ENCODE measurements around the gene DNAJB9. TPM values are rescaled to one million over a fixed set of nuclear protein-coding genes. Genes with fewer than 3 reads are reported as not detected.

Gene DNAJB9
- 37.9 and 329 TPM in 2 replicates for total RNA-seq

DNA sequence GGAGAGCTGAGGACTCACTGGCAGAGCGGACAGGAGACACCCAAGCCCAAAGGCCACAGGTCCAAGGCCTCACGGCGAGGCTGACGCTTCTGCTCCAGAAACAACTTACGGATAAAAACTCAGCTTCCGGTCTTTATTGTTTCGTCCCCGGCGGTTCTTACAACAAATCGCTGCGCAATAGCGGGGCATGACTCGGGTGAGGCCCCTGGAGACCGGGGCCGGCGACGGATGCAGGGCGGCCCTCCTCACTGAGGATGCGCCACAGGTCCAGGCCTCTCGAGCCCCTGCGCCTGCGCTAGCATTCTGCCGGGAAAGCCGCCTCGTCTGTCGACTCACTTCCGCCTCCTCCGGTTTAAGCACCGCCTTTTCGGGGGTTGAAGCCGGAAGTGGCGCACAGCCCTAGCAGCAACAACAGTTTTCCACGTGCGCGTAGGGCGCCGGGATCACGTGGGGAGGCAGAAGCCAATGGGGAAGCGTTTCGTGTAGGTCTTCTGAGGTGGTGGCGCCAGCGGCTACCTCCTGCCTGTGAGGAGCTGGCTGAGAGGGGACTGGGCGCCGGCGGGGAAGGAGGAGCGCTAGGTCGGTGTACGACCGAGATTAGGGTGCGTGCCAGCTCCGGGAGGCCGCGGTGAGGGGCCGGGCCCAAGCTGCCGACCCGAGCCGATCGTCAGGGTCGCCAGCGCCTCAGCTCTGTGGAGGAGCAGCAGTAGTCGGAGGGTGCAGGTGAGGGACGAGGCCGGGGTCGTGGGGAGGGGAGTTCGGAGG lies at the start of gene DNAJB9, which contains the start of gene THAP5:
DNAJB9 (plus strand) TSS at position 494 of the 765 bp plus-strand sequence. CDS start 1,853 bp downstream, outside the sequence.
THAP5 (minus strand) TSS at position 326 of the 765 bp plus-strand sequence; CDS start at position 189, 137 bp downstream.

DNA sequence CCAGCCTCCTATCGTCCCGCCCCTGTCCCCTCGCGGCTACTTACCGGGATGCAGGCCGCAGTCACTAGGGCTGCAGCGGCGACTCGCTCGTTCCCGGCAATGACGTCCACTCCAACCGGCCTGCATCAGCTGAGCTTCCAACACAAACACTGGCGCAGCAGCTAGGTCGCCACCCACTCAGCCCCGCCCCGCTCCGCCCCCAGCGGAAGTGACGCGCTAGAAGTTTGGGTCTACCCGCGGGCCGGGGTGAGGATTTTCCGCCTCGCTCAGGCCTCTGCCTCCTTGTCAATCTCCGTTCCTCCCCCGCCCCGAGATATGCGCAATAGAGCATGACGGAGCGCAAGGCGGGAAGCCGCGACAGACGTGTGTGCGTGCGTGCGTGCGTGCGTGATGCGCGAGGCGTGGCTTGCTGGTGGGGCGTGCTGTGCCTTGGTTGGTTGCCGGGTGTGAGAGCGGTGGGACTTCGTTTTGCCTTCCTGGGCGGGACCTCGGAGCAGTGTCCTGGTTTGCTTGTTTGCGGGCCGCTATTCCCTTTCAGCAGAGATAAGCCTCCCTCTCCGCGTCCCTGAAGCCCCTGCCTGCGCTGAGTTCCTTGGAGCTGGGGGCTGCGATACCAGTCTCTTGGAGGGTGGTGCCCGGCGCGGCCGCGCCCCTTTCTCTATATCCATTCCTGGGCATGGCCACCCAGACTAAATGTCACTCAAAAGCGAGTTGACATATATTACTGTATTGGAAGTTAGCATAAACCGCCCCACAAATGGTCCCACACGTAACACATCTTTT lies 43.5 kb upstream of the DNAJB9 start, which contains the start of gene PNPLA8:
PNPLA8 (minus strand) TSS at position 151 of the 783 bp plus-strand sequence. CDS start 10,644 bp downstream, outside the sequence.

Other genes starting within 250 kb of the DNAJB9 start
- gene NRCAM, start 113.4 kb upstream of the DNAJB9 start, total RNA-seq: 0.14 and 0.22 TPM in 2 replicates
- gene PNPLA8, start 43.7 kb upstream of the DNAJB9 start, total RNA-seq: 27.1 and 54.9 TPM in 2 replicates
- gene THAP5, start 168 bp upstream of the DNAJB9 start, total RNA-seq: 28.9 and 29.5 TPM in 2 replicates

Measured in placental pericyte (primary cell).